ENCODE data around the gene SORBS1. TPM values are rescaled to one million over a fixed set of nuclear protein-coding genes. Genes with fewer than 3 reads are reported as not detected.

The SORBS1 gene
- total RNA-seq, 6 experiments from 2014 or later: 0.05 to 0.26 (median 0.18) TPM

DNA sequence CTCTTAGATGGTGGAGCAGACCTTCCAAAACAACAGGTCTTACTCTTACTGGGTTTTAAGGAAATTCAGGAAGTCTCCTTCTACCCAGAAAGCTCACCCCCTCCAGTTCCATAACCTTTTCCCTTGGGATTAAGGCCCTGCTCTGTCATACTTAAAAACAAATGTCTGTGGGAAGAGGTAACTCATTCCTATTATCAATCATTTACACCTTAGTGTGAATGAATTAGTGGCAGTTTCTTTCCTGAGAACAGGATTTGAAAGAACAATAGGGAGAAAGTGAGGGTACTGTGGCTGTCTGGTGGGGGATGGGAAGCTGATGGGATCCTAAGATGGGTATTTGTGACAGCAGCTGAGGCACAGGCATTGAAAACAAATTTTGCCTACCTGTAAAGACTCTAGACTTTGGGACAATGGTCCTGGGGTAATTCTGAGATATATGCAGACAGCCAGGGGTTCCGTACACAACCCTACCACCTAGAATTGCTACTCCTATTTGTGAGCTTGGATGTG, 248.1 kb downstream of the SORBS1 start:
- Mint-ChIP-seq H3K27ac (no peak overlapping the region), H3K4me3 (no peak overlapping the region), H3K4me1 (ENCODE audit: low read depth) (peaks cover 24% of the 10 kb centered on the region), H3K9me3 (no peaks in the 10 kb centered on the region), H3K36me3 (ENCODE audit: low read depth) (no peaks in the 10 kb centered on the region), H3K27me3 (ENCODE audit: insufficient read depth) (peaks cover 8% of the 10 kb centered on the region)
- TF ChIP-seq, protein P1, sequence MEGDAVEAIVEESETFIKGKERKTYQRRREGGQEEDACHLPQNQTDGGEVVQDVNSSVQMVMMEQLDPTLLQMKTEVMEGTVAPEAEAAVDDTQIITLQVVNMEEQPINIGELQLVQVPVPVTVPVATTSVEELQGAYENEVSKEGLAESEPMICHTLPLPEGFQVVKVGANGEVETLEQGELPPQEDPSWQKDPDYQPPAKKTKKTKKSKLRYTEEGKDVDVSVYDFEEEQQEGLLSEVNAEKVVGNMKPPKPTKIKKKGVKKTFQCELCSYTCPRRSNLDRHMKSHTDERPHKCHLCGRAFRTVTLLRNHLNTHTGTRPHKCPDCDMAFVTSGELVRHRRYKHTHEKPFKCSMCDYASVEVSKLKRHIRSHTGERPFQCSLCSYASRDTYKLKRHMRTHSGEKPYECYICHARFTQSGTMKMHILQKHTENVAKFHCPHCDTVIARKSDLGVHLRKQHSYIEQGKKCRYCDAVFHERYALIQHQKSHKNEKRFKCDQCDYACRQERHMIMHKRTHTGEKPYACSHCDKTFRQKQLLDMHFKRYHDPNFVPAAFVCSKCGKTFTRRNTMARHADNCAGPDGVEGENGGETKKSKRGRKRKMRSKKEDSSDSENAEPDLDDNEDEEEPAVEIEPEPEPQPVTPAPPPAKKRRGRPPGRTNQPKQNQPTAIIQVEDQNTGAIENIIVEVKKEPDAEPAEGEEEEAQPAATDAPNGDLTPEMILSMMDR (IDR thresholded peaks at IDR 0.05): no peak
- DNase-seq: no peak

DNA sequence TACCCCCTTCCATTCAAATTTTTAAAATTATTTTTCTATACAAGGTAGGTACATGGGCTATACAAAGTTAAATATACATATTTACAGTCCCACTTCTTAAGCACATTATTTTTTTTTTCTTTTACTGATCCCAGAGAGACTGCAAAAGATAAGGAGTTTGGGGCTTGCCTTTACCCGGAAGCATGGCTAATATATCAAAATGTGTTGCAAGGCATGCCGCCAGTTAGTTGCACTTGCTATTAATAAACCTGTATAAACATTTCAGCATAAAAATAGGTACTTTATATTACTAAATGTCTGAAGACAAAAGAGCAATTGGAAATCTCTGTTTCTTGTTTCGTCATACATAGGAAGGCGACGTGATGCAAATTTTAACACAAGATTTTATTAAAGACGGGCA, 248.9 kb downstream of the SORBS1 start:
- no peak overlapping the region for H3K27ac Mint-ChIP-seq
- H3K4me3 Mint-ChIP-seq: no peak overlapping the region
- no peaks in the 10 kb centered on the region for H3K9me3 Mint-ChIP-seq
- peaks cover 32% of the 10 kb centered on the region for H3K4me1 Mint-ChIP-seq (ENCODE audit: low read depth)
- TF ChIP-seq, protein P1 (IDR thresholded peaks at IDR 0.05): no peak
- DNase-seq: no peak
- no peaks in the 10 kb centered on the region for H3K36me3 Mint-ChIP-seq (ENCODE audit: low read depth)
- H3K27me3 Mint-ChIP-seq (ENCODE audit: insufficient read depth): peaks cover 8% of the 10 kb centered on the region

DNA sequence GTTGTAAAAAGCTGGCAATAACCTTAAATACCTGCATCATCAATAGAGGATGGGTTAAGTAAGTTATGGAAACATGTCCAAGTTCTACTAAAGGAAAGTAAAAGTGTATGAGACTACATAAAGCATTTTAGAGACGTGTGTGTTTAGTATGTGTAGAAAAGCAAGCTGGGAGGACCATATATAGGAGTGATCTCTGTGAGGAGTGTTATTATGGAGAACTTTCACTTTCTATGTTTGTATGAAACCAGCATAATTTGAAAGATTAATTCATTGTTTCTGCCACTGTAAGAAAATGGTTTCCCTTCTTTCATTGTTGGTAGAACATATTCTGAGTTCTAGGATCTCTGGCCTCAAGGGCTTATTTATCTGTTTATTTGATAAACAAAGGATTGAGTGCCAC, 251.2 kb downstream of the SORBS1 start:
- peaks cover 6% of the 10 kb centered on the region for H3K27me3 Mint-ChIP-seq (ENCODE audit: insufficient read depth)
- DNase-seq: no peak
- TF ChIP-seq, protein P1 (IDR thresholded peaks at IDR 0.05): no peak
- no peak overlapping the region for H3K27ac Mint-ChIP-seq
- peaks cover 36% of the 10 kb centered on the region for H3K4me1 Mint-ChIP-seq (ENCODE audit: low read depth)
- H3K4me3 Mint-ChIP-seq: no peak overlapping the region
- no peaks in the 10 kb centered on the region for H3K36me3 Mint-ChIP-seq (ENCODE audit: low read depth)
- no peaks in the 10 kb centered on the region for H3K9me3 Mint-ChIP-seq

DNA sequence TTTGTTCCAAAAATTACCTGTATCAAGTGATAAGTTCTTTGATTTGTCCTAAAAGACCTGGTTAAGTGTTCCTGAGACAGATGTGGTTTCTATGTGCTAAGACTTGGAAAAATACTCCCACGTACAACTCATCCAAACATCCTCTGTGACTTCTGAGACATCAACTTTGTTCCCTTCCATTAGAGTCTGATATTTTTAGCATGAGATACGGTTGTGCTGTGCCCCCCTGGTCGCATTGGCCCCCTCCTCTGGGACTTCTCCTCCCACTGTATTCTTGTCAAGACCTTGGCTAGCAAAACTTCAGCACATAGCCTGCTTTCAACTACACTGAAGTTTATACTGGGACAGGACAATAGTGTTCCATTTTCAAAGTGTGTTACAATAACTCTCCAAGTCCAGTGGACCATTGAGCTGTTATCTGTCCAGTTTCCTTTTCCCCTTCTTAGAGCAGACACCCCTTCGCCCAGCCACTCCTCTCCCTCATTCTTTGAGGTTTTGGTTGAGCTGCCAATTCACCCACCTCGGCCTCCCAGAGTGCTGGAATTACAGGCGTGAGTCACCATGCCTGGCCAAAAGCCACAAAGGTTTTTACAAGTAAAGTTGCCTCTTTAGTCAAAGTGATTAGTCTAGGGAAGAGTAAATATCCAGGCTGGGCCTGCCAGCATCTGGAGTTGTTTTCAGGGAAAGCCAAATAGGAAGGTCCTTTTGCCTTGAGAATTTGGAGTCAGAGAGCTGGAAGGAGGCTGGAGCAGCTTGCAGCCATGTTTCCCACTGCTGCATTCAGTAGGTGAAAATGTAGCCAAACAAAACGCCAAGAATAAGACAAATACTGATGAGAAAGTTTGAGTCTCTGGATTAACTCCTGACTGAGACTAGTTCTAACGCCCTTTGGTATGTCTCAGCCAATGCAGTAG, 252.5 kb downstream of the SORBS1 start:
- H3K9me3 Mint-ChIP-seq: no peaks in the 10 kb centered on the region
- TF ChIP-seq, protein P1 (IDR thresholded peaks at IDR 0.05): no peak
- H3K4me1 Mint-ChIP-seq (ENCODE audit: low read depth): peaks cover 36% of the 10 kb centered on the region
- H3K27me3 Mint-ChIP-seq (ENCODE audit: insufficient read depth): peaks cover 4% of the 10 kb centered on the region
- peak overlapping the region; percentile 81 for H3K4me3 Mint-ChIP-seq
- no peaks in the 10 kb centered on the region for H3K36me3 Mint-ChIP-seq (ENCODE audit: low read depth)
- peak overlapping the region; percentile 96 for H3K27ac Mint-ChIP-seq
- DNase-seq: peak; percentile 98

DNA sequence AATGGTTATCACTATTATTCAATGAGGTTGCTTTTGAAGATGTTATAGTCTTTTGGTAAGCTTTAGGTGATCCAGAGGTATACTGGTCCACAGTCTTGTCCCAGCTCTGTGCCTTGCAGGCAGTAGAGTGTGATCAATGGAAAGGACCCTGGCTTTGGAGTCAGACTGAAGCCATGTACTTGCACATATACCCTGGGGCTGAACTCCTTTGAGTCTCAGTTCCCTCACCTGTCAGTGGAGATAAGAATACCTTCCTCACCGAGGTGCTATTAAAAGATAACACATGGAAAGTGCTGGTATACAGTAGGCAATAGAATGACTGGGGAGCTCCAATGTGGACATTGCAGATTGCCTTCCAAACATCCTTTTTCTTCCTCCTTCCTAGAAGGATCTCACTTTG, 254.3 kb downstream of the SORBS1 start:
- H3K36me3 Mint-ChIP-seq (ENCODE audit: low read depth): no peaks in the 10 kb centered on the region
- H3K4me1 Mint-ChIP-seq (ENCODE audit: low read depth): peaks cover 36% of the 10 kb centered on the region
- H3K4me3 Mint-ChIP-seq: no peak overlapping the region
- no peak overlapping the region for H3K27ac Mint-ChIP-seq
- H3K27me3 Mint-ChIP-seq (ENCODE audit: insufficient read depth): peaks cover 2% of the 10 kb centered on the region
- TF ChIP-seq, protein P1 (IDR thresholded peaks at IDR 0.05): no peak
- no peaks in the 10 kb centered on the region for H3K9me3 Mint-ChIP-seq
- no peak for DNase-seq

Measured in HFFc6 (cell line).